HG02642 (cell line): Measurements from ENCODE around the gene APOA5.
"Not testable (repeated sequence)": the region's sequence is repeated elsewhere in the genome, so short reads cannot be mapped to it uniquely, and the experiment has no call there.

Source experiments
- ATAC-seq: cut with Tn5 transposase; IDR thresholded peaks from one replicate; pipeline ENCODE4 v1.9.1; 2021; ENCODE audit warnings: mild to moderate bottlenecking; ENCODE audit not compliant: unreplicated experiment, poor library complexity

The APOA5 gene

GRCh38 chr11:116801662-116802061 lies 10.0 kb upstream of the APOA5 start:
- not testable (repeated sequence) for ATAC-seq

- ATAC-seq, result no peak
Measured at GRCh38 chr11:116800610-116801009, 8.9 kb upstream of the APOA5 start.

- ATAC-seq, result no peak
Measured at GRCh38 chr11:116798368-116798767, 6.7 kb upstream of the APOA5 start.

- ATAC-seq, result no peak
Measured at GRCh38 chr11:116797816-116798215, 6.1 kb upstream of the APOA5 start.

GRCh38 chr11:116796548-116796947 lies 4.9 kb upstream of the APOA5 start:
- no peak for ATAC-seq

DNA sequence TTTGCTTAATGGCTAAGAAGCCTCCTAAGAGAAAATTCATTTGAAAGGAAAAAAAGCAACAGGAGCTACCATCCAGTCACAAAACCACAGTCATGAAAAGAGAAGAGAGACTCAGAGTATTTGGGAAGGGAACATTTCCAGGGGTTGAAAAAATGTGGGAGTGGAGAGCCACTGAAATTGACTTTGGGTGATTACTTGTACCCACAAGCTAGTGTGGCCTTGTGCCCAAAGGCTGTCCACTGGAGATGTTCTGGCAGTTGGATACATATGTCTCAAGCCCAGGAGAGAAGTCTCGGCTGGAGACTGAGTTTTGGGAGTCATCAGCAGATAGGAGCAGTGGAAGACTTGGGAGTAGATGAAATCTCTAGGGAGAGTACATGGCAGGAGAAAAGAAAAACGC lies 3.2 kb upstream of the APOA5 start:
- ATAC-seq, result no peak

DNA sequence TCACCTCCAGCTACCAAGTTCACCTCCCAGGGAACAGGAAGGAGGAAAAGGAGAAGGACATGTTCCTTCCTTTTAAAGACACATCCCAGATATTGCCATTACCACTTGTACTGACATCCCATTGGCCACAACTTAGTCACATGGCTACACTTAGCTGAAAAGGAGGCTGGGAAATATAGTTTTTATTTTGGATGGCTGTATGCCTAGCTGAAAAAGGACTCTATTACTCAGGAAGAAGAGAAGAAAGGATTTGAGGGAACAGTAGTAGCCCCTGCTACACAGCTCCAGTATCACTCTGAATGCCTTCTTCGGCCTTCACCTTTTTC lies 2.1 kb upstream of the APOA5 start:
- no peak for ATAC-seq

GRCh38 chr11:116792869-116793771 lies 1.4 kb upstream of the APOA5 start:
- no peak for ATAC-seq

DNA sequence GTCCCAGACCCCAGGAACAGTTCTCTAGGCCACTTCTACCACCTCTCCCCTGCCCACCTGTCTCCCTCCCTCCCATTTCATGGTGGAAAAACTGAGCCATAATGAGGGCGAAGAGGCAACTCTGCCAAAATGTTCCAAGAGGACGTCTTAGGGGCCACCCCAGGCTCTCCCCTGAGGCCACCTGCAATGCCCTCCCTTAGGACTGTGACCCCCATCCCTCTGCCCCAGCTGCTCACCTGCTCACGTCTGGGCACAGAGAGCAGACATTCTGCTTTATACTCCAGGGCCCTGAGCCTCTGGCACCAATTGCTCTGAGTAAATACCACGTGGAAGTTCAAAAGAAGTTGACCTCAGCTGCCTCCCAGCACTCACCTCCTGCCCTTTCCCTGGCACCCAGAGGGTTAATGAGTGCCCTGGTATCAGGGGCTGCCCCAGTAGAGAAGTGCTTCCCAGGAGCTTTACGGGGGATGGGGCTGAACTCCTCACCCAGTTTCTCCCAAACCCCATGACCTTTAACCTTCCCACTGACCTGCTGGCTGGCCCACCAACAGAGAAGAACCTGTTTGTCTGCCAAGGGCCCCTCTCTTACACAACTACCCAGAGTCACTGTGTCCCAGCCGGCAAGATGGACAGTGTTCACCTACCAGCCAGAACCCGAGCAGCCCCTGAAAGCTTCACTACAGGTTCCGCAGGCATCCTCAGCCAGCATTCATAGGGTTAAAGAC lies 627 bp upstream of the APOA5 start:
- ATAC-seq, result no peak

DNA sequence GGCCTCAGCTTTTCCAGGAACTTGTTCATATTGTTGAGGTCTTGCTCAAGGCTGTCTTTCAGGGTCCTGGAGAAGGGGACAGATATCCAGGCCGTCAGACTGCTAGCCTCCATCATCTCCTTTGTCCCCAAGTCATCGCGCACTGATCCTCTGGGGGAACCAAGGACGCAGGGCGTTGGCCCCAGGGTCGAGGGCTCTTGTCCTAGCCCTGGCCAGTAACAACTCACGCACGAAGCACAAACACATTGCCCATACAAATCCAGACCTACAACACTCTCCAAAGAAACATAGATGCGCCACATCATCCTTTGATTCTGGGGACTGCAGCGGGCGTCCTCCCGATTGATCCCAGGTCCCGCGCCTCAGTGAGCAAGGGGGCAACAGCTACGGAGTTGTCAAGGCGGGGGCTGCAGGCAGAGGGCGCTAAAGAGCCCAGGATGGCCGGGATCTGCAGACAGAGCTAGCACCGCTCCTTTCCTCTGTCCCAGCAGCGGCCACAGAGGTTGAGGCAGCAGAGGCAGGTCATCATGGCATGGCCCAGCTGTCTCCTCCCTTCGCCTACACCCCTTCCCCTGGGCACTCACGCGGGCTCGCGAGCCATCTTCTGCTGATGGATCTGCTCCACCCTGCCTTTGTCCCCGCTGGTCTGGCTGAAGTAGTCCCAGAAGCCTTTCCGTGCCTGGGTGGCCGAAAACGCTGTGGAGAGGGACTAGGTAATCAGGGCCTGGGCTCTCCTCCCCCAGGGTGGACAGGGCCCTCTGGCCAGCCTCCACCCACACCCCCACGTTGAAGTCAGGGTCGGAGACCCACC lies 472 bp downstream of the APOA5 start:
- ATAC-seq, result no peak

DNA sequence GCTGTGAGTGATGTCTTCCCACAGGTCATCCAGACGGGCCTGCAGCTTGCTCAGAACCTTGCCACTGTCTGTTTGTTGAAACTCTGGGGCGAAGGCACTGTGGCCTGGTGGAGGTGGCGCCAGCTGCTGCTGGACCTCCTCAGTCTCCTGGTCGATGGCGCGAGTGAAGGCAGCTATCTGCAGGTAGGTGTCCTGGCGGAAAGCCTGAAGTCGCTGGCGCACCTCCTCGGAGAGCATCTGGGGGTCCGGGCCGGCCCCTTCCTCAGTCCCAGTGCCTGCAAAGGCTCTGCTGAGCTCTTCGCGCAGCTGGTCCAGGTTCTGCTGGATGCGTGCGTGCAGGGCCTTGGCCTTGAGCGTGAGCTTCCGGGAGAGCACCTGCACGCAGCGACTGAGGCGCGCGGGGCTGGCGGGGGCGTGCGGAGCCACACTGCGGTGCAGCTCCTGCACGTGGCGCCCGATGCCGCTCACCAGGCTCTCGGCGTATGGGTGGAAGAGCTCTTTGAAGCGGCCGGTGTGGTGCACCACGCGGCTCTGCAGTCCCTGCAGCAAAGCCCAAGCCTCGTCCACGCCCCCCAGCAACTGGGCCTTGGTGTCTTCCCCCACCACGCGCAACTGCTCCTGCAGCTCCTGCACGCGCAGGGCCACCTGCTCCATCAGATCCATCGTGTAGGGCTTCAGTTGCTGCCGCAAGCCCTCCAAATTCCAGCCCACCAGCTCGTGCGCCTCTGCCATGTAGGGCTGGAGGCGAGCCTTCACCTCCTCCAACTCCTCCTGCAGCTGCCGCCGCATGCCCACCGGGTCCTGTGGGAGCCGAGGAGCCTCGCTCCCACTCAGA lies 1.3 kb downstream of the APOA5 start:
- no peak for ATAC-seq

- ATAC-seq, result no peak
Measured at GRCh38 chr11:116788975-116789374, 2.7 kb downstream of the APOA5 start.

DNA sequence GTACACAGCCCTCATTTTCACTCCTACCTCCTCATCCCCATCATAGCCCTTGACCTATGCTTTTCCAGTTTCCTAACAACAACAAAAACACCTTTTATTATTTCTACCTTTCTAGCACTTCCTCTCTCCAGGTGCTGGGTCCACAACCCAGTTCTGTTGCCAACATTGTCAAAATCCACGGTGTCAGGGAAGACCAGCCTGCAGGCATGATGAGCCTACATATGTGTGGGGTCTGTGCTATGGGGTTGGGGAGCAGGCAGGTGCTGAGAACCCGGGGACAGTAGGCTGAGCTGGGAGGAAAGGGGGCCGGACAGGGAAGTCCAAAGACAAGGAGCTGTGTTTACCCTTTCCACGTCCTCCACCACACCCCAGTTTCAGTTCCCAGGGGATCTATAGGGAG lies 3.1 kb downstream of the APOA5 start:
- no peak for ATAC-seq

GRCh38 chr11:116787786-116788486 lies 3.7 kb downstream of the APOA5 start, which contains the start of gene ZPR1:
Gene ZPR1 (minus strand): TSS chr11:116788023. CDS start chr11:116787990, 33 bp downstream.
- ATAC-seq, result peak; percentile 87

GRCh38 chr11:116787436-116787785 lies 4.3 kb downstream of the APOA5 start:
- ATAC-seq, result peak; percentile 22

DNA sequence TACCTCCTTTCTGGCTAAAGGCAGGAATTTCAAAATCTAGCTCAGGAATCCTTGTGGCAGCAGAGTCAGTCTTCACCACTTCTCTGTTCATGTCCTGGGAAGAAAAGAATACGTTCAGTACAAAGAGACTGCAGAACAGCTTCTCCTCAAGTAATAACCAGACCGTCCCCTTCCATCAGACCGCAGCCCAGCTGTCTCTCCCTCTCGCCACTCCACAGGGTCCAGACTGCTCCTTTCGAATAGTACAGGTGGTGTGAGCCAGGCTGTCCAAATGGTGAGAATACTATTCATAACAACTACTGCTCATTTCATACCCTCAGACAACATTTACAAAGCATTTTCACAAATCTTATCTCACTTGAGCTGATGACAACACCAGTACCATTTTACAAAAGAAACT lies 4.7 kb downstream of the APOA5 start:
- no peak for ATAC-seq

DNA sequence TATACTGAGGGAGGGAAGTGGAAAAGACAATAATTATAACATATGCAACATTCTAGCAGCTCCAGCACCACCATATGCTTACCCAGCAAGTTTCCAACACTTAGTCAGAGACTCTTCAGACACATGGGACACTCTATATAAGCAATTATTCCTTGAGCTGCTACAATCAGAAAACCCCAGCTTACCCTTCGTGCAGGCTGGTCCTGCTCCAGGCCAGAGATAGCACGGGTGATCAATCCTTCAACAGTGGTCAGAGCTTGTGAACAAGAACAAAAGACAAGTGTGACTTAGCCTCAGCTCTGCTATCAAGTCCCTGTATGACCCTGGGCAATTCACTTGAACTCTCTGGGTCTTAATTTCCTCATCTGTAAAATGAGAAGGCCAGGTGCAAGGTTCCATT lies 5.4 kb downstream of the APOA5 start:
- no peak for ATAC-seq

DNA sequence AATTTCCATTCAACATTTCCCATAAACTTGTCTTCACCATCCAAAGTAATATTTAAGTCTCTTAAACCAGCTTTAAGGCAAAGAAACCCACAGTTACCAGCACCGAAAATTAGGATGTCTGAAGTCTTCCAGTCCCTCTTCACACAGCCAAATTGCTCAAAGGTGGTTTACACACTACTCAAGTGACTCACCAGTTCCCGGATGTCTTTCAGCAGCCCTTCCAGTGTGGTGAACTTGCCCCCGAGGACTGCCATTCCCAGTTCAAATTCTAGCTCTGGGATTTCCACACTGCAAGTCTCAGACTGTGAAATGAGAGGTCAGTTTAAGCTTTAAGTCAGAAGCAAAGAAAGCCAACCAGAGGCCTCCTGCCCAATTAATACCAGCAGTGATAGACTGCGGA lies 9.0 kb downstream of the APOA5 start:
- ATAC-seq, result no peak

DNA sequence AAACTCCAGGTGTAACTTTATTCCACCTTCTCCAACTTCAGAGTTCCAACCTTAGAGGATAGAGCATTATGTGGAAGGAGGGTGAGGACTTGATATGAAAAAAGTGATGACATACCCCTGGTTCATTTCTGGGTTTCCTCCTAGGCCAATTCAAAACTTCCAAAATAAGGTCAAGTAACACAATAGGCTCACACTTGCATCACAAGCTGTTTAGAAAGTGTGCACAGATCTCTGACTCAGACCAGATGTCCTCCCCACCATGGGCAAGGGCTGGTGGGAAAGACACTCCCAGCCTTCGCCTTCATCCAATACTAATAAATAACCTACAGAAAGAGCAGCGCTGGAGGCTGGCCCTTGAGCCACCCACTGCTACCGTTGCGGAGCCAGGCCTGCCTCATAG lies 13.1 kb downstream of the APOA5 start:
- no peak for ATAC-seq
